ENCODE data around the gene CLMP.

DNA sequence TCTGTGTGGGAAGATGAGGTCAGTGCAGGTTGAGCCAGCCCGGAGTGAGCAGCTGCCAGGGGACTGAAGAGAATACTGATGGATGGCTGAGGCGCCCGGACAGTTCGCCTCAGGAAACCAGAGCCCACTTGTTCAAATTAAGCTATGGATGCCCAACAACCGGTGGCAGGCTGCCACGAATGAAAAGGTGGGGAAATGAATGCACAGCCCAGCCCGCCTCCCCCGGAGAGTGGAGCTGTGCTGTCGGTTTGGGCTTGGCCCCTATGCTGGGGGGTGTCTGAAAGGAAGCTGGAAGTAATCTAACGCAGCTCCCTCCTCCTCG is 155.0 kb downstream of the CLMP start:
- no peak for TF ChIP-seq CTCF (conservative IDR thresholded peaks at IDR 0.05)
- TF ChIP-seq EZH2 (IDR thresholded peaks at IDR 0.05; ENCODE audit: low read depth): no peak
